HG03469 (cell line): Measurements from ENCODE around the gene TRAF7.
"Not testable (repeated sequence)": the region's sequence is repeated elsewhere in the genome, so short reads cannot be mapped to it uniquely, and the experiment has no call there.

Experiments used
- ATAC-seq: cut with Tn5 transposase; IDR thresholded peaks from one replicate; pipeline ENCODE4 v1.9.1; 2021; ENCODE audit warnings: mild to moderate bottlenecking, moderate library complexity, moderate number of reproducible peaks; ENCODE audit not compliant: unreplicated experiment

Gene TRAF7

DNA sequence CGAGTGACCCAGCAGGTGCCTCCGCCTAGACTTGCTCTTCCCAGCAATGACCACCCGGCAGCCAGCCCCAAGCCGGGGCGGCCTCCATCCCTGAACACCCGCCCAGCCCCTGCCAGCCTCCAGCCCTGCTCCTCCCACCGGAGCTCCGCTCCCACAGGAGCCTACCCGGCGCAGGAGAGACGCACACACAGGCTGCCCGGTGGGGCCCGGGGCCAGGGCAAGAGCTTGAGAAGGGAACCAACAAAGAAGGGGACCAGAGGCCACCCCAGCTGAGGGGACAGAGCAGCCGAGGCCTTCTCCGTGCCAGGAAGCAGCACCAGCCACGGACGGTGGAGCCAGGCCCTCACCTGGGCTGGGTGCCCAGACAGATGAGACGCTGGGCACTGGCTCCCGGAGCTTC lies 33.7 kb upstream of the TRAF7 start:
- ATAC-seq = no peak

DNA sequence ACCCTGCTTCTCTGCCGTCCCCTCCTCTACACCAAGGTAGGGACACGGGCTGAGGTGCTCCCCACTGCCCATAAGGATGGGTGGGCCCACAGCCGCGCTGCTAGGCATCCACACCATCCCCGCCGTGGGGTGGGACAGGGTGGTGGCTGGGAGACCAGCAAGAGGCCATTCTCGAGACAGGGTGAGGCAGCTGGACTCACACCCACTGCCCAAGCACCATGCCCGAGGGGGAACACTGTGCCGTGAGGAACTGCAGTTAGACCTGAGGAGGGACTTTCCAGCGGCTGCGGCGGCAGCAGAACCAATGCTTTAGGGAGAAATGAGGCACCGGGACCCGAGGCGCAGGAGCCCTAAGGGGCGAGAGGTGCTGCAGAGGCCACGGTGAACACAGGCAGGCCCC lies 33.2 kb upstream of the TRAF7 start:
- no peak for ATAC-seq

GRCh38 chr16:2122934-2123683 lies 32.5 kb upstream of the TRAF7 start:
- not testable (repeated sequence) for ATAC-seq

- not testable (repeated sequence) for ATAC-seq
Observed at GRCh38 chr16:2123706-2124376, 31.7 kb upstream of the TRAF7 start.

DNA sequence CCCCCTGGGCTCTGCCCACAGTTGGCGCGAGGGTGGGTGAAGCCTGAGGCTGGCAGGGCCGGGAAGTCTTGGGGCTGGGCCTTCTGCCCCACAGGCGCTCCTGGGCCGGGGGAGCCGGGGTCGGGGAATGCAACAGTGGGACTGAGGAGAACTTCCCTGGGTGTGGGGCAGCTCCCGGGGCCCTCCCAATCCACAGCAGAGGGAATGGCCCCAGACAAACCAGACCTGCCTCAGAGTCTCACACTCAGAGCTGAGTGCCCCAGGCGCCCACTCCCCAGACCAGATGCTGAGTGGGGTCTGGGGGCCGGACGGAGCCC lies 31.2 kb upstream of the TRAF7 start:
- ATAC-seq = not testable (repeated sequence)

DNA sequence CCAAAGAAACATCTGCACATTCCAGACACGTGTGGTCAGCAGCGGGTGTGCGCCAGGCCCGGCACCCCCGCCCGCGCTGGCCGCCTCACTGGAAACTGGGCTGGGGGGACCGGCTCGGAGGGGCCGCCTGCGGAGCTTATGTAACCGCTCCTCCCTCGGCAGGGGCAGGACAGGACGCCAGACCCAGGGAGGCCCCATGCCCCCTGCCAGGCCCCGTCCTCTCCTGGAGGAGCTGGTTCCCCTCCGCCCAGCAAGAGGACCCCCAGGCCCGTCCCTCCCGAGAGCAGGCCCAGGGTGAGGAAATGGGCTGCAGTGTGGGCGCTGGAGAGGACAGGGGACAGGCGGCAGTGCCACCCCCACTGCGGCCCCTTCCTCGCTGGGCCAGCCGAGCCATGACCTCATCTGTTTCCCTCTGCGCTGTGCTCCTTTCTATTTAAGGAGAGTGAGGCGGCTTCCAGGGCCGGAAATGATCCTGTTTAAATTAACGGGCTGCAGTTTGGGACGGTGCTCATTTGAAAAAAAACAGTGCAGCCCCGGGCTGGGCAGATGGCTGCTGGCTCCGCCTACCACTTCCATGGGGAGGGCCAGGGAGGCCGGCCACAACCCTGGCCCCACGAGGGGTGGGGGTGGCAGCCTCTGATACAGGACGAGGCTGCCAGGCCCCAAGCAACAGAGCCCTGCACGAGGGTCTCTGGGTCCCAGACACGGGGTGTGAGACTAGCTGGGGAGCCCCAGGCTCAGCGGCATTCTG lies 30.7 kb upstream of the TRAF7 start:
- ATAC-seq = not testable (repeated sequence)

- ATAC-seq = not testable (repeated sequence)
Observed at GRCh38 chr16:2125609-2126008, 30.0 kb upstream of the TRAF7 start.

DNA sequence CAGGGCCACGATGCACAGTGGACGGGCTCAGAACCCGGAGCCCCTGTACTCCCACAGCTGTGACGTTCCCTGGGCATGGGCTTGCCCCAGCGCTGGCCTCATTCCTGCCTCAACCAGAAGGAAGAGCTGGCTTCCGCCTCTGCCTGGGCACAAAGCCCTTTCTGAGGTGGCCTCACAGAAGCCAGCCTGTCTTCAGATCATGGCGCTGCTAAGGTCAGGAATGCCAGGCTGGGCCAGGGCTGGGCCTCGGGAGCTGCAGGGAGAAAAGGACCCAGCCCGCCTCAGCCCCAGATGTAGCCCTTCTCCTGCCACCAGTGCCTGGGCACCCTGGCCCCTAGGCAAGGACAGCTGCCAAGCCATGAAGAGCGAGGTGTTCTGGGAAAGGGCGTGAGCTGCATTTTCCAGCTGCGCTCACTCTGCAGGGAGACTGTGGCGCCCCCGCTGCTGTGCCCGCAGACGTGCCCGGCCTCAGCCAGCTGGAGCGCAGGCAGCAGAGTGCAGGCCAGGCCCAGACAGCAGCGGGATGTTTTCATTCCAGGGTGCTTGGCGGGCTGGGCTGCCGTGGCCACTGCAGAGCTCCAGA lies 29.3 kb upstream of the TRAF7 start:
- ATAC-seq = not testable (repeated sequence)

GRCh38 chr16:2126928-2127556 lies 28.5 kb upstream of the TRAF7 start:
- not testable (repeated sequence) for ATAC-seq

DNA sequence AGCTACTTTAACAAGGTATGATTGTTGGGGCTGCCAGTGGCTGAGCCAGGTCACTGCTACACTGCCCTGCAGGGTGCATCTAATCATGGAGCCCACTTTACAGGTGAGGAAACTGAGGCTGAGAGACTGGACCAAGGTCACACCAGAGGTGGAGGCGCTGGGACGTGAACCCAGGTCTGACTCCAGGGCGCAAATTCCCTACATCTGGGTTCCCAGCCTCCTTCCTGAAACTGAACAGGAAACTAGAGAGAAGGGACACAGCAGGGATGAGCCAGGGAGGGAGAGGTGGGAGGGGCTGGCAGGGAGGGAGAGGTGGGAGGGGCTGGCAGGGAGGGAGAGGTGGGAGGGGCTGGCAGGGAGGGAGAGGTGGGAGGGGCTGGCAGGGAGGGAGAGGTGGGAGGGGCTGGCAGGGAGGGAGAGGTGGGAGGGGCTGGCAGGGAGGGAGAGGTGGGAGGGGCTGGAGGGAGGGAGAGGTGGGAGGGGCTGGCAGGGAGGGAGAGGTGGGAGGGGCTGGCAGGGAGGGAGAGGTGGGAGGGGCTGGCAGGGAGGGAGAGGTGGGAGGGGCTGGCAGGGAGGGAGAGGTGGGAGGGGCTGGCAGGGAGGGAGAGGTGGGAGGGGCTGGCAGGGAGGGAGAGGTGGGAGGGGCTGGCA lies 27.8 kb upstream of the TRAF7 start:
- ATAC-seq = not testable (repeated sequence)

DNA sequence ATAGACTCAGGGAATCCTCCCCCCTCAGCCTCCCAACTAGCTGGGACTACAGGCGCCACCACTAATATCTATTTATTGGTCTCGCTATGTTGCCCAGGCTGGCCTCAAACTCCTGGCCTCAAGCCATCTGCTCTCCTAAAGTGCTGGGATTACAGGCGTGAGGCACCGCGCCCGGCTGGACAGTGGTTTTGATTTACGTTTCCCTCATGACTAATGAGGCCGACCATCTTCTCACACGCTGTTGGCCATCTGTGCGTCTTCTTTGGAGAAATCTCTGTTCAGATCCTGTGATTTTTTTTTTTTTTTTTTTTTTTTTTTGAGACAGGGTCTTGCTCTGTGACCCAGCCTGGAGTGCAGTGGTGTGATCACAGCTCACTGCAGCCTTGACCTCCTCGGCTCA lies 26.3 kb upstream of the TRAF7 start:
- not testable (repeated sequence) for ATAC-seq

GRCh38 chr16:2129890-2130447 lies 25.6 kb upstream of the TRAF7 start:
- not testable (repeated sequence) for ATAC-seq

DNA sequence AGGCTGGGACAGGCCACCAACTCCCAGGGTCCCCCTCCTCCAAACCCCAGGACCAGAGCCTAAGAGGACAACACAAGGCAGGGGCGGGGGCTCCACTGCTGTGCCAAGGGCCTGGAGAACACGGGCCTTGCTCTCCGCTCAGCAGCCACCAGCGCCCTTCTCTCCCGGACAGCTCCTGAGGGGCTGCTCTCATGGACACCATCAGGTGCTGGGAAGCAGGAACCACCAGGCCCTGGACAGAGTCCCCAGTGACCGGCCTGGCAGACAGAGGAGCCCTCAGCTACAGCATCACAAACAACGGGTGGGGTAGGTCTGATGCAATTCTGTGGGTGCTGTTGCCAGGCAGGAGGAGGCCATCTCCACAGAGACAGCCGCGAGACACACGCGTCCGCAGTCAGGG lies 21.8 kb upstream of the TRAF7 start:
- not testable (repeated sequence) for ATAC-seq

GRCh38 chr16:2135071-2135470 lies 20.5 kb upstream of the TRAF7 start:
- ATAC-seq = not testable (repeated sequence)

GRCh38 chr16:2135770-2136490 lies 19.7 kb upstream of the TRAF7 start, which contains the start of gene PKD1:
TSS of gene PKD1 (minus strand) at chr16:2135898. CDS start at chr16:2135689, 209 bp downstream.
- not testable (repeated sequence) for ATAC-seq

- ATAC-seq = no peak
Observed at GRCh38 chr16:2142942-2143877, 12.4 kb upstream of the TRAF7 start.

DNA sequence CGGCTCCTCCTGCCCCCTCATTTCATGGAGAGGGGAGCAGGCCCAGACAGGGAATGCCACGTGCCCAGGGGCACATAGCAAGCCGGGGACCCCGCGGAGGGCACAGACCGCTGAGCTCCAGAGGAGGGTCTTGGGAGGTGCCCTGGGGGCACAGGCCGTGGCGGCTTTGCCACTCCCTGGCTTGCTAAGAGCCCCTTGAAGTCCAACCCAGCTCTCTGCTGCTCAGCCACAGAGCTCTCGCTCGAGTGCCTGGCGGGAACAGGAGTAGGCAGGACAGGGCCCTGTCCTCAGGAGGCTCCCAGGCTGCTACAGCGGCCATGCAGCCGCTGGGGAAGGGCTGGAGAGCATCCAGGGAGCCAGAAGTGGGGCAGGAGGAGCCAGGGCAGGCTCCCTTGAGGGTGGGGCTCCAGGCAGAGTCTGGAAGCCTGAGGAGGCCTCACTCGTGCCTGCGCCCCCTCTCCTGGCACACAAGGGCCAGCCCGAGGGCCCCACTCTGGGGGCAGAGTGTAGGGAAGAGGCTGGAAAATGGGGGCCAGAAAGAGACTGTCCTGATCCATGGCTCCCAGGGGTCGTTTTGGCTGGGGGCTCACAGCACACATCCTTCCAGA lies 11.6 kb upstream of the TRAF7 start:
- no peak for ATAC-seq

DNA sequence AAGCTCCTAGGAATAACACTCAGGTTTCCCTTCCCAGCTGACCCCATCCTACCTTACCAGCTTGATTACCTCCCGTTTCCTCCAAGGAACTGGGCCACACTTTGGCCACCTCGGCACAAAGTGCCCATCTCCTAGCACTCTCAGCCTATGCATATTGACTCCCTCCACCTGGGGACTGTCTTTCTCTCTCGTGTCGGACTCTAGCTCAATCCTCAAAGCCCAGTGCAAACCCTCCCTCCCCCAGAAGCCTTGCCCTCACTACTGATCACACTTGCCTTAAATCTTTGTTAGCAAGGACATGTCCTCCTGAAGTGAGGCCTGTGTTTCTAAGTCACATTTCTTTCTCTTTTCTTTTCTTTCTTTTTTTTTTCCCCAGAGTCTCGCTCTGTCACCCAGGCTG lies 9.7 kb upstream of the TRAF7 start:
- no peak for ATAC-seq
